AG10803 (cell line): ENCODE measurements around the gene FGF11.

ENCODE experiments used
- DNase-seq: peaks from one replicate; pipeline ENCODE4 v3.0.0; 2010; ENCODE audit warnings: low read depth
- H3K4me3 ChIP-seq: 2 replicates; pipeline ENCODE4 v1.5.1; 2011; ENCODE audit warnings: mild to moderate bottlenecking, low read length, control low read depth
- TF ChIP-seq, protein P1 (sequence below): conservative IDR thresholded peaks from 2 replicates; pipeline ENCODE4 v1.5.1; 2011; ENCODE audit warnings: mild to moderate bottlenecking, low read length, control low read depth, inconsistent platforms

Gene FGF11

GRCh38 chr17:7425316-7425715 is 14.0 kb upstream of the FGF11 start, which contains the start of gene SPEM2:
Gene SPEM2, plus strand, starts transcription at chr17:7425616. Its CDS starts 73 bp downstream, at chr17:7425689.
- no peak for DNase-seq
- no peak within 1 kb of the TSS for H3K4me3 ChIP-seq
- TF ChIP-seq, protein P1, sequence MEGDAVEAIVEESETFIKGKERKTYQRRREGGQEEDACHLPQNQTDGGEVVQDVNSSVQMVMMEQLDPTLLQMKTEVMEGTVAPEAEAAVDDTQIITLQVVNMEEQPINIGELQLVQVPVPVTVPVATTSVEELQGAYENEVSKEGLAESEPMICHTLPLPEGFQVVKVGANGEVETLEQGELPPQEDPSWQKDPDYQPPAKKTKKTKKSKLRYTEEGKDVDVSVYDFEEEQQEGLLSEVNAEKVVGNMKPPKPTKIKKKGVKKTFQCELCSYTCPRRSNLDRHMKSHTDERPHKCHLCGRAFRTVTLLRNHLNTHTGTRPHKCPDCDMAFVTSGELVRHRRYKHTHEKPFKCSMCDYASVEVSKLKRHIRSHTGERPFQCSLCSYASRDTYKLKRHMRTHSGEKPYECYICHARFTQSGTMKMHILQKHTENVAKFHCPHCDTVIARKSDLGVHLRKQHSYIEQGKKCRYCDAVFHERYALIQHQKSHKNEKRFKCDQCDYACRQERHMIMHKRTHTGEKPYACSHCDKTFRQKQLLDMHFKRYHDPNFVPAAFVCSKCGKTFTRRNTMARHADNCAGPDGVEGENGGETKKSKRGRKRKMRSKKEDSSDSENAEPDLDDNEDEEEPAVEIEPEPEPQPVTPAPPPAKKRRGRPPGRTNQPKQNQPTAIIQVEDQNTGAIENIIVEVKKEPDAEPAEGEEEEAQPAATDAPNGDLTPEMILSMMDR = no peak

- TF ChIP-seq, protein P1 = no peak
- H3K4me3 ChIP-seq = no peak overlapping the region
- DNase-seq = no peak
Observed at GRCh38 chr17:7425756-7426155, 13.6 kb upstream of the FGF11 start.

DNA sequence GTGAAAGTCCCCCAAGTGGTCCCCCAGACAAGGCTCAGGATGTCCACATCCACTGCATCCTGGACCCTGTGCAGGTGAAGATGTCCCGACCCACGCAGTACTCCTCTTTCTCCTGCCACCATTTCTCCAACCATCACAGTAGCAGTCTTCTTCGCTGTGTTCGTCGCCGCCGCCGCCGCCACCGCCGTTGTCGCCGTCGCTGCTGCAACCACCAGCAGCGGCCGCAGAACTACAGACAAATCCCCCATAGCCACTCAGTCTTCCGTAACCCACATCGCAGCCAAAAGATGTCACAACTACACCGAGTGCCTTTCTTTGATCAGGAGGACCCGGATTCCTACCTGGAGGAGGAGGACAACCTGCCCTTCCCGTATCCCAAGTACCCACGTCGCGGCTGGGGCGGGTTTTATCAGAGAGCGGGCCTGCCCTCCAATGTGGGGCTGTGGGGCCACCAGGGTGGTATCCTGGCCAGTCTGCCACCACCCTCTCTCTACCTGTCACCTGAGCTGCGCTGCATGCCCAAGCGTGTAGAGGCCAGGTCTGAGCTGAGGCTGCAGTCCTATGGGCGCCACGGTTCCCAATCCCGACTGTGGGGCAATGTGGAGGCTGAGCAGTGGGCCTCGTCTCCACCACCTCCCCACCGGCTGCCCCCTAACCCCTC is 13.0 kb upstream of the FGF11 start:
- TF ChIP-seq, protein P1 = no peak
- H3K4me3 ChIP-seq = no peak overlapping the region
- no peak for DNase-seq

DNA sequence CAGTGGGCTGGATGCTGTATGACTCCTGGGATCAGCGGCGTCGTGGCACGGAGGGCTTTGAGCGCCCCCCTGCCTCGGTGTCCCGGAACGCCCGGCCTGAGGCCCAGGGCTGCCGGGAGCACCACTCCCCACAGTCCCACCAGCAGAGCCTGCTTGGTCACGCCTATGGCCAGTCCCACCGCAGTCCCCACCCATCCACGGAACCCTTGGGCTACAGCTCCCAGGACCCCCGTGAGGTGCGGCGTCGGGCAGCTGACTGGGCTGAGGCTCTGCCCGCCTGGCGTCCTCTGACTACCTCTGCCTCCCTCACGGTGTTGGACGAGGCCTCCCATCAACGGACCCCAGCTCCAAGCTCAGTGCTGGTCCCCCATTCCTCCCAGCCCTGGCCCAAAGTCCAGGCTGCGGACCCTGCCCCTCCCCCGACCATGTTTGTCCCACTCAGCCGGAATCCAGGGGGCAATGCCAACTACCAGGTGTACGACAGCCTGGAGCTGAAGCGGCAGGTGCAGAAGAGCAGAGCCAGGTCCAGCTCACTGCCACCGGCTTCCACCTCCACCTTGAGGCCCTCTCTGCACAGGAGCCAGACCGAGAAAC is 12.3 kb upstream of the FGF11 start:
- no peak for DNase-seq
- H3K4me3 ChIP-seq = no peak overlapping the region
- TF ChIP-seq, protein P1 = no peak

DNA sequence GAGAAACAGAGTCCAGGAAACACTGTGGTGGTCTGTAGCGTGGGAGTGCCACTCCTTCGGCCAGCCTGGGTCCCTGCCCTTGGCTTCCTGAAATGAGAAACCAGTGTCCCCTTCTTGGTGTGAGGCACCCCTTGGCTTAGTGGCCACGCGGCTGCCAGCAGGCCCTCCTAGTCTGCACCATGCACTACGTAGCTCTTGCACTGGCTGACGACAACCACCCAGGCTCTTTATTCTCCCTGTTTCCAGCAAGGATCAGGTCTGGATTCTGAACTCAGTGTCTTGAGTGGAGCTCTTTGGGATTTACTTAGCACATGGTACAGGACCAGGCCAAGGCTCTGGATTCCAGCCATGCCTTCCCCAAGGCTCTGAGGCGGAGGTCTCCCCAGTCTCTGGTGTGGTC is 11.8 kb upstream of the FGF11 start:
- TF ChIP-seq, protein P1 = no peak
- no peak overlapping the region for H3K4me3 ChIP-seq
- no peak for DNase-seq

DNA sequence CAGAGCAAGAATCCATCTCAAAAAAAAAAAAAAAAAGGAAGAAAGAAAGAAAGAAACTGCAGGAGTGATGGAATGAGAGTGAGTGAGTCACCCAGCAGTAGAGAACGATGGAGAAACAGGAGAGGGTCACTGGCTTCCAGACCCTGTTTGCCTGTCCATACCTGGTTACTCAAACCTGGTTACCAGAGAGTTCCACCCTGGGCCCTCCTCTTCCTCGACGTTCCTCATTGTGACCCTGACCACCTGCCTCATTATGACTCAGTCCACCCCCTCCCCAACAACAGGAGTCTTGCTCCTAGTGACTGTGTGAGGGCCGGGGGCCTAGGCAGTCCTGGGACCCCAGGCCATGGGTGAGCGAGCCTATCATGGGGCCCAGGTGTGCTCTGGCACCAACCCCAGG is 10.8 kb upstream of the FGF11 start, which contains the start of gene SPEM3:
Gene SPEM3, plus strand, starts transcription at position 301 of the 400 bp plus-strand sequence. Its CDS starts 46 bp downstream, at position 347.
- H3K4me3 ChIP-seq = no peak within 1 kb of the TSS
- DNase-seq = no peak
- TF ChIP-seq, protein P1 = no peak

GRCh38 chr17:7429722-7430121 is 9.6 kb upstream of the FGF11 start:
- H3K4me3 ChIP-seq = no peak overlapping the region
- DNase-seq = no peak
- TF ChIP-seq, protein P1 = no peak
